ENCODE measurements around the gene DISP1.

- no peak for TF ChIP-seq CTCF (IDR thresholded peaks at IDR 0.05)
- no peak for TF ChIP-seq POLR2A (IDR thresholded peaks at IDR 0.05)
These were observed 2.7 kb downstream of the DISP1 start for GRCh38 chr1:222817529-222817928.

Data from lower leg skin (tissue), 3 donors.